ENCODE measurements around the gene C19orf81. TPM values are rescaled to one million over a fixed set of nuclear protein-coding genes. Genes with fewer than 3 reads are reported as not detected.

Gene C19orf81
- total and polyA plus RNA-seq, 2 of the 4 experiments (the other 2 are of a cell fraction), result 0.31 TPM; not detected in 1

DNA sequence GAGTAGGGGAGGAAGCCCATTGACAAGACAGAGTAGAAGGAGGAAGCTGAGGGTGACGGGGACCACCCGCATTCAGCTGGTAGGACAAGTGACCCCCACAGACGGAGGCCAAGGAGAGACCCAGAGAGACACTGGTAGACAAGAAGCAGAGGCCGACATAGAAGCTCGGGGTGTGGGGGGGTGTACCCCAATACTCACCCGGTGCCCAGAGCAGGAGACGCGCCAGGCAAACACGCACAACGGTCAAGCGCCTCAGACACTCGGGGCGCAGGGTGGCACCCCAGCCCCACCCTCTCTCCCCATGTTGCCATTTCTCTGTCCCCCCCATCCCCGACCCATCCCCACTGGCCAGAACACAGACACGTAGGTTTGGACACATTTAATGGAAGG is 46.8 kb downstream of the C19orf81 start:
- Histone ChIP-seq H4K8ac (ENCODE audit: low read depth in 2 of 2, low read length in 2 of 2) (no peak overlapping the region), H3K4me2 (ENCODE audit: low read depth, low read length) (no peak overlapping the region), H2BK15ac (ENCODE audit: low read depth, low read length) (no peak overlapping the region), H2BK20ac (ENCODE audit: low read depth, low read length) (no peak overlapping the region), H3K9me3 (ENCODE audit: control insufficient read depth, insufficient read depth, low read length) (no peaks in the 10 kb centered on the region), H3K27ac (ENCODE audit: insufficient read depth, low read length) (no peak overlapping the region), H2AK5ac (ENCODE audit: low read depth, low read length) (no peak overlapping the region), H2AFZ (replicated peaks; ENCODE audit: low read length, poor library complexity) (no peak overlapping the region), H3K9ac (ENCODE audit: low read depth, low read length) (no peak overlapping the region), H3K56ac (ENCODE audit: extremely low read depth, insufficient read depth, low read length) (no peak overlapping the region), H2BK5ac (ENCODE audit: low read depth, low read length, poor library complexity, severe bottlenecking) (no peak overlapping the region), H3K4me3 (ENCODE audit: insufficient read depth, low read depth, low read length) (no peak overlapping the region), H2AK9ac (replicated peaks; ENCODE audit: low read depth, low read length, poor library complexity) (no peak overlapping the region), H3K4me1 (ENCODE audit: control insufficient read depth, insufficient read depth, low read length) (no peaks in the 10 kb centered on the region; the same call in 1 of the 2 replicates), H3K36me3 (ENCODE audit: control insufficient read depth, insufficient read depth, low read length) (no peaks in the 10 kb centered on the region), H4K20me1 (ENCODE audit: insufficient read depth, low read length) (no peaks in the 10 kb centered on the region; the same call in 1 of the 2 replicates), H3K9me1 (ENCODE audit: insufficient read depth, low read length) (peaks cover 3% of the 10 kb centered on the region; the same call in 1 of the 2 replicates), H4K5ac (ENCODE audit: low read depth, low read length) (no peak overlapping the region), H3K18ac (ENCODE audit: low read depth, low read length) (no peak overlapping the region), H3K14ac (replicated peaks; ENCODE audit: low read depth, low read length) (no peak overlapping the region), H3K4ac (ENCODE audit: low read depth, low read length) (no peak overlapping the region), H3K23ac (ENCODE audit: low read depth, low read length) (no peak overlapping the region), H3K79me1 (ENCODE audit: low read depth in 1 of 2, low read length in 2 of 2) (no peaks in the 10 kb centered on the region), H2BK120ac (ENCODE audit: low read depth, low read length) (no peak overlapping the region), H3K27me3 (ENCODE audit: control insufficient read depth, insufficient read depth, low read length) (peaks cover 36% of the 10 kb centered on the region), H4K91ac (ENCODE audit: insufficient read depth, low read depth, low read length) (no peak overlapping the region)
- TF ChIP-seq, protein P1, sequence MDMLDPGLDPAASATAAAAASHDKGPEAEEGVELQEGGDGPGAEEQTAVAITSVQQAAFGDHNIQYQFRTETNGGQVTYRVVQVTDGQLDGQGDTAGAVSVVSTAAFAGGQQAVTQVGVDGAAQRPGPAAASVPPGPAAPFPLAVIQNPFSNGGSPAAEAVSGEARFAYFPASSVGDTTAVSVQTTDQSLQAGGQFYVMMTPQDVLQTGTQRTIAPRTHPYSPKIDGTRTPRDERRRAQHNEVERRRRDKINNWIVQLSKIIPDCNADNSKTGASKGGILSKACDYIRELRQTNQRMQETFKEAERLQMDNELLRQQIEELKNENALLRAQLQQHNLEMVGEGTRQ (IDR thresholded peaks at IDR 0.05; ENCODE audit: low read depth, low read length), result no peak
- no peak for ATAC-seq (ENCODE audit: low read depth)
- no TSS peak for BruUV-seq (replicated peaks)
- DNase-seq, result no peak
- dilution Hi-C loops (cut with HindIII; ENCODE audit: low sequenced_read_pairs, unreplicated experiment), result no loop called here
- intact Hi-C loops (cut with micrococcal nuclease), result no loop called here
- ChIA-PET POLR2A (ENCODE audit: unreplicated experiment) (no interaction called here), CTCF (no interaction called here)
- in situ Hi-C loops (cut with MboI; ENCODE audit: low sequenced_read_pairs), result no loop called here
- WGBS, 2 experiments (ENCODE audit: extremely low coverage in 2 of 2, insufficient read length in 1 of 2), result 60% methylated on average over 1 of the region's 15 CpGs; no CpG with 5 or more reads in 1 of the 2 experiments
